Smooth muscle cell of the brain vasculature (primary cell): ENCODE results near the gene HSD11B2.

Source experiments
- DNase-seq: peaks from one replicate; pipeline ENCODE4 v3.0.0-alpha.2; 2012; ENCODE audit warnings: low read depth, low spot score

The HSD11B2 gene

DNA sequence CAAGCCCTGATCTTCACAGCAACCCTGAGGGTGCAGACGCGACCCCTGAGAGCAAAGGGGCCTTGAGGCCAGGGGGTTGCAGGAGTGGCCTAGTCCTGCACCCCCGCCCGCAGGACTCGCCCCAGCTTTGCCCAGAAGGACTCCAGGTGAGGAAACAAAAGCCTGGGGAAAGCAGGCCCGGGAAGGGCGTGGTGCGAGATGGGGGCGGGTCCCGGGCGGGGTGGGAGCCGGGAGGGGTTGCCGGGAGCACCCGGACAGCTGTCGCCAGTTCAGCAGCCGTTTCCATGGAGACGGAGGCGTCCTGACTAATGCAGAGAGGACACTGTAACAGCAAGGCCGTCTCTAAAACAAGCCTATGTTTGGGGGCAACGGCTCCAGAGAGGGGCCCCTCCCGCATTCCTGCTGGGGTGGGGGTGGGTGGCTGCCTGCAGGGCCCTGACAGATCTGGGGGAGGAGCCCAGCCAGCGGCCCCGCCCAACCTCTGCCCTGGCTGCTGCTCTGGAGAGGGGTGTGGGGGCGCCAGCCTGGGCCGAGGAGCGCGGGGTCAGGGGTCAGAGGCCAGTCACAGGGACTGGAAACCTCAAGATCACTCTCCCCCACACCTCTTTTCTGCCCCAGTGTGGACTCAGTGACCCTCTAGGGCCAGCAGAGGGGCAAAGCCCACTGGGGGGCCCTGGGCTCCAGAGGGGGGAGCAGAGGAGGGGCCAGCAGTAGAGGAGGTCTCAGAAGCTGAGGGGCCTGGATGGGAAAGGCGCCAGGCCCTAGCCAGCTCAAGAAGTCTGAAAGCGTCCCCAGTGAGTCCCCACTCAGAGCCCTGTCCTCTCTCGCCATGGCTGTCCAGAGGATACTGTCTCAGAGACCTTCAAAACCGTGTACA lies 34.5 kb upstream of the HSD11B2 start:
- DNase-seq = no peak

DNA sequence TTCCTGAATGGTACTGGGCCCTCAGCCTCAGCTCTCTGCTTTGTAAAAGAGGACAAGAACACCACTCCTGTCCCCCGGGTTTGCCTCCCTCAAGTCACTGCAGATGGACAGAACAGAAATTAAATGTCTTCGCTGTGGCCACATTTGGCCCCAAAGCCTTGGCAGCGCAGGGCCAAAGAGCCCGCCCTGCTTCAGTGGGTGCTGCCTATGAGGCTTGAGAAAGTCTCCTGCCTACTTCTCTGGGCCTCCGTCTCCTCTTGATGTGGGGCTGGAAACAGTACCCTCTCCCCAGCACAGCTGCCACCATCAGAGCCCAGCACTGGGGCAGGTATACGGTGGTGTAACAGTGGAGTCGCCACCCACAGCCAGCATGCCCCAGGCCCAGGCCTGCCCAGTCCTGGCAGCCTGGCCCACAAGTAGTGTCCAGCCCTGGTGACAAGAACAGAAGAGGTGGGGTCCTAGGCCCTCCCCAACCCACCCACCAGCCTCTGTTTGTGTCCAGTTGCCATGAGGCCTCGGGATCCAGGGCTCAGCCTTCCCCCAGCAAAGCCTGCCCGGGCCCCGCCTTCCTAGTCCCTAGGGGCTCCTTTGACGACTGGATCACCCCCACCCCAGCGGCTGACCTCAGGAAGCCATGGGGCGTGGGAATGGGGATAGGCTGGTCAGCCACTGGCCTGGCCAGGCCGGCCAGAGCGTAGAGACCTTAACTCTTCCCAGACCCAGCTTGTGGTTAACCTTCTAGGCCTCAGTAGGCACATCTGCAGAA lies 33.7 kb upstream of the HSD11B2 start:
- no peak for DNase-seq

DNA sequence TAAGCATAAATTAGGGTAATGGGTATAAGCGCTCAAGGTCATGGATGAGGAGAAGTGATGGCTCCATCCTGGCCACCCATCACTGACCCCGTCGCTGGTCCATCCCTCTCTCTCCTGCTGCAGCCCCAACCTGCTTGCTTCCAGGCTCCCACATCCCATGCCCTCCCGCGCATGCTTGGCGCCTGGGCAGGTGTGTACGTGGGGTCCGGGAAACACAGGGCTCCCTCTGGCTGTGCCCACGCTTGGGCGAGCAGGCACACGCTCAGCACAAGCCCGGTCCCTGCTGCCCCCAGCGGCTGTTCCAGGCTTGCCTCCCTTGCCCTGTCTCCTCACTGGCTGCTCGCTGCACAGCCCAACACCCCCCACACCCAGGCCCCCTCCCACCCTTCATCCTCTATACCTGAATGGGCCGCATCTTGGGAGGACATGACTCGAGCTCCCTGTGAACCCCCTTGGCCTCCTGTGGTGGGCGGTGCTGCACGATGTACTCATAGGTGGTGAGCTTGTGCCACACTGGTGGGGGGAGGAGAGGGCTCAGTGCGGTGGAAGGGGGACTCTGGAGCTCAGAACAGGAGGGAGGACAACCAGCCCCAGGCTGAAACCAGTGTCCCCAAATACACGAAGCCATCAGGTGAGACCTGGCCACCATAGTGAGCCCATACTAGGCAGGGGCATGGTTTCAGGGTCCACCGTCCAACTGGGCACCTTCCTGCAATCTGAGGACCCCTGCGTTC lies 32.9 kb upstream of the HSD11B2 start:
- DNase-seq = no peak

DNA sequence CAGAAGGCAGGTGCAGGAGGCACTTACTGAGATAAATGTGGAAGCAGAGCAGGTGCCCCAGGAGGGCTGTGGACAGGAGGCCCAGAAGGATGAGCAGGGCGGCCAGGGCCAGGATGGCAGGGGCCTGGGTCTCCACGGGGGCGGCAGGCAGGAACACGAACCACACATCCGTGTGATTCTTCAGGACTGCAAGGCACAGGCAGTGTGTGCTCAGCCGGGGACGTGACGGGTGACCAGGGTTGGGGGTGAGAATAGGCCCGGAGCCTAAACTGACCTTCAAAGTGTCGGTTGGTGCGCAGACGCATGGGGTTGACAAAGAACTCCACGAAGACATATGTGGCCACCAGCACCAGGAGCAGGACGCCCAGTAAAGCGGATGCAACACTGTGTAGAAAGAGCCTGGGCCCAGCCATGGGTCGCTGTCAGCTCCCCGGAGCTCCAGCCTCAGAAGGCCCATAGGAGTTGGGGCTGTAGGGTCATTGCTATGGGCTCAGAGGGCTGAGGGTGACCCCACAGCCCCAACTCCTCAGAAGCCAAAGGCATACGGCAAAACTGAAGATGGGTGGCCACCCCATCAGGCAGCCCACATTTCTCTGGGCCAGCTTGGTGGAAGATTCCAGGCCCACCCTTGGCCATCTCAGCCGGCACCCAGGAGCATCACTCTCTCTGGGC lies 32.2 kb upstream of the HSD11B2 start:
- DNase-seq = no peak

DNA sequence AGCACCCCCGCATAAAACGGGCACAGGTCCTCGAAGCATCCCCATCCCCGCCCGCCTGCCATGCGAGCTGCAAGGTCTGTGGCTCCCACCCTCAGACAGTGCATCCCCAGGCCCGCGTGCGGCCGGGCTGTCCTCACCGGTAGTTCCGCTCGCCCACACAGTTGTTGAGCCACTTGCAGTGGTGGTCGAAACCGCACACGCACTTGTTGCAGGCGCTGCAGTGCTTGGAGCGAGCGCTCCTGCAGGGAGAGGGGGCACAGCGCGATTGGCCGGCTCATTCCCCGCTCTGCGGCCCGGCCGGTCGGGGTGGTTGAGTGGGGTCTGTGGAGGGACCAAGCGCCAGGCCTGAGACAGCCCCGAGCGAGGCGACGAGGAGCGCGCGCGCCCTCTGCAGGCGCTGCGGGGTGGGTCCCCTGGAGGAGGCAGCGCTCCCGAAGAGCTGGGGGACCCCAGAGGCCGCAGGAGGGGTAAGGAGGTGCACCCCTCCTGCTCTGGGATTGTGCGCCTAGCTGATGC lies 31.6 kb upstream of the HSD11B2 start:
- DNase-seq = no peak

DNA sequence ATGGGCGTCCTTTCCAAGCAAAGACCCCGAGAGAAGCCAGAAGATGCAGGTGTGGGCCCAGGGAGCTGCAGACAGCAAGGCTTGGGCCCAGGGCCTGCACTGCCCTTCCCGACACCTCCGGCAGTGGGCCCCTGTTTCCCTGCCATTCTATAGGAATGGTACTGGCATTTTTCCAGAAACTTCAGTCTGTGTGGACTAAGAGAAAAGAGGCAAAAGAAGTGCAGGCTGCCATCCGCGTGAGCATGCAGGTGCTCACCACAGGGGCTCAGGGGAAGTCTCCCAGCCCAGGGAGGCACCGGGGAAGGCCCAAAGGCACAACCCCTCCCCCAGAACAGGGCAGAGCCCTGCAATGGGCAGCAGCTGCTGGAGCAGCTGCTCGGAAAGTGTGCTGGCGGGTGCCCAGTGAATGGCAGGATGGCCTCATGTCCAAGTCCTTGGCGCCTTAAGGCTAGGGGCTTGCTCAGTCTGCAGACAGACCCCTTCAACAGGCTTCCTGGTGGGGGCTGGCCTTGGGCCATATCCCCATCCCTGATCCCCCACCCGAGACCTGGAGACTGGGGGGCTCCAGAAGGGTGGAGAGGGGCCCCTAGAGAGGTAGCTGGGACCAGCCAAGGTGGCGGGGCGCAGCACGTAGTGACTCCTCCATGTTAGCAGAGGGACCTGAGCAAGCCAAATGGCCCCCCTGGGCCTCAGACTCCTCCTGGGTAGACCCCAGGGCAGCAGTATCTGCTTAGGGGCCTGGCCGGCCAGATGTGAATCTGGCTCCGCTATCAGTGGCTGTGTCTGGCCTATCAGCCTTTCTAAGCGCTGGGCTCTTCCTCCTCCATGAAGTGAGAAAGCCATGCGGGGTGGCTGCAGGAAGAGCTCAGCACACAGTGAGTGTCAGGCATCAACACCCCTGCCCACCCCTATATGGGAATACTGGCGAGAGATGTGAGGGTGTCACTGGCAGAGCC lies 30.9 kb upstream of the HSD11B2 start:
- no peak for DNase-seq

DNA sequence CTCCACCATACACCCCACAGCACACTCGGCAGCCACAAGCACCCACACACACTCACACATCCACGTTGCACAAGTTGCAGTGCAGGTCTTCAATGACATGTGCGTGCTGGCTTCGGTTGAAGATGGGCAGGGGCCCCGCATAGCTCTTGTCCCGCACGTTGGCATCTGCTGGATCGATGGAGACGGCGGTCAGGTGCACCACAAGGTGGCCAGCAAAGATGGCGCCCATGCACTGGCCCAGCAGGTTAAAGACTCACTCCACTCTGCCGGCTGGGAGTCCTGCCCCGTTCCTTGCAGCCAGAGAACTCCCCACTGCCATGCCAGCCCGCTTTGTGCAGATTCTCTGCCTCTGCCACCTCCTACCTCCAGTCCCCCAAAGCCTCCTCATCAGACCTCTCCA lies 30.0 kb upstream of the HSD11B2 start:
- DNase-seq = no peak

DNA sequence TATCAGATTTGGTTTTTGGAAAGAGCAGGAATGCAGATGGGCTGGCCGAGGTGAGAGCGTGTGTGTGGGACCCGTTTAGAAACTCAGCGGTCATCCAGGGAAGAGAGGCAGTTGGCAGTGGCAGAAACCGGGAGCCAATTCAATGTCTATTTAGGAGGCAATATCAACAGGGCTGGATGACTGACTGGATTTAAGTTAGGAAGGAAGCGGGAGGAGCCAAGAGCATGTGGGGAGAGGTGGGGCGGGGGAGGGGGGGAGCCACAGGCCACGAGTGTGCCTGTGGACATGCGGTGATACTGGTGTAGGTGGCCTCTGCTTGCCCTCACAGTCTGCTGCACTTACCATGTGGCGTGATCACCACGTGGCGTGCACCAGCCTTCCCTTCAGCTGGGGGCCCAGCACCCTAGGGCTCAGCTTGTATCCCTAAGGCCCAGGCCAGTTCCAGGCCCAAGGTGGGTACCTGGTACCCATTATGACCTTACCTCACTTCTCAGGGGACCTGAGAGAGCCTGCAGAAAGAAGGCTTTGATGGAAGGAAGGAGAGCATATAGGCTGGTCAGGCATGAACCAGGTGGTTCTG lies 26.9 kb upstream of the HSD11B2 start:
- DNase-seq = no peak

DNA sequence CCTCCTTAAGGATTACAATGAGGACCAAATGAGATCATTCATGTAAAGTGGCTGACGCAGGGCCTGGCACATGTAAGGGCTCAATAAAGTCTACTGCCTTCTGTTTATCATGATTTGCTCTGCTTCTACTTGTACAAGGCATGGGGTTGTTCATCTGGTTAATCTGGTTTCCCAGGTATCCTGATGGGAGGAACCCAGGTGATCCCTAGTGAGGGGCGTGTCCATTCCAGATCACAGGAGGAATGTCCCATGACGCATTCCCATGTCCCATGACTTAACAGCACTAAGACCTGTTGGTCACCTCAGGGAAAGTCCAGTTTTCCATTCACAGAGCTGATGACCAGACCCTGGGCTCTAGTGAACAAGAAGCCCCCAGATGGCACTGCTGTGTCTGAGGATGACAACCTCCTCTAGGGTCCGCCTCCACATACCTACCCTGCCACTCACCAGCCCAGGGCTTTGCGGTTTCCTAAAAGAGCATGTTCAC lies 26.1 kb upstream of the HSD11B2 start:
- no peak for DNase-seq

DNA sequence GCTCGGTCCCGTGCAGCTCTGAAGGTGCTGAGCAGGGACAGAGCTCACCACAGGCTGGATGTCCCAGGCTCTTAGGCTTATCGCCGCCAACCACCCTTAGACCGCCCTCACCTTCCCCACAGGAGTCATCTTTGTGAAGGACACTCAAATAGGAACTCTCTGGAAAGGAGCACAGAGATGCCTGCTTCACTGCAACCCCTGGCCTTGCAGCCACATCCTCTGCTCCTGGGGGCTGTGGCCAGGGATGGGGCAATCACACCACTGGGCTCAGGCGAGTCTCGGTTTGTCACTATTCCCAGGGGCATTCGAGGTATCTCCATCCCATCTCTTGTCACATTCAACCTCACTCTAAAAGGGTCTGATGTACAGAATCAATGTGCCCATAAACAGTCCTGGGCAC lies 25.6 kb upstream of the HSD11B2 start:
- DNase-seq = no peak

DNA sequence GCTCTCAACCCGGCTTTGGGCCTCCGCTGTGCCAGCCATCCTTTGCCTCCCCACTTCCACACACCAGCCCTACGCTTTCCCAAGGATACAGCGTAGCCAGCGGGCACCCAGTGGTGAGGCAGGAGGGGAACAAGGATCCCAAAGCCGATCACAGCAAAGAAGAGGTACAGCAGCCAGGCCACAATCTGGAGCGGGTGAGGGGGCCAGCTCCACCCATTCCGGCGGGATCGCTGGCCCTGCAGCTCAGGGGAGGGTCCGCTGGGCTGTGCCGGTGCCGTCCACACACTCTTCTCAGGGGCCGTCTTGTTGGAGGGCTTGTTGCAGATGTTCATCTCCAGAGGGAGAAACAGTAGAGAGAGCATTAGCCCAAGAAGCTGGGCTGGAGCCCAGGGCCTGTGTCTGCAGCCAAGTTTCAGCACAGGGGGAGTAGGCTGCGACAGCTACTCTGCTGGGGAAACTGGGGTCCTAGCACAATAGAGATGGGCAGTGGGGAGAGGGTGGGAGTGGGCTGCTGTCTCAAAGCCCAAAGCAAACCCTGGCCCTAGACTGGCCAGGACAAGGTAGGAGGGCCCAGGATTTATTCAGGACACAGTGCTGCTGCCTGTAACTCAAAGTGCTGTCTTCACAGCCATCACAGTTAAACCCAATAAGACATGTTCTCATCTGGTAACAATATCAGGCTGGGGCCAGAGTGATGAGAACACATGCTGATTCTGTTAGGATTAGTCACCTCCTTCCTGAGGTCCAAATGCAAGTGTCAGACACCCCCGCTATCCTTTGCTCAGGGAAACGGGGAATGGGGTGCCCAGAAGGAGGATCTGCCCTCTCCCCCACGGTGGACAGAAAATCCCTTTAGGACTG lies 24.6 kb upstream of the HSD11B2 start:
- DNase-seq = peak; percentile 58

DNA sequence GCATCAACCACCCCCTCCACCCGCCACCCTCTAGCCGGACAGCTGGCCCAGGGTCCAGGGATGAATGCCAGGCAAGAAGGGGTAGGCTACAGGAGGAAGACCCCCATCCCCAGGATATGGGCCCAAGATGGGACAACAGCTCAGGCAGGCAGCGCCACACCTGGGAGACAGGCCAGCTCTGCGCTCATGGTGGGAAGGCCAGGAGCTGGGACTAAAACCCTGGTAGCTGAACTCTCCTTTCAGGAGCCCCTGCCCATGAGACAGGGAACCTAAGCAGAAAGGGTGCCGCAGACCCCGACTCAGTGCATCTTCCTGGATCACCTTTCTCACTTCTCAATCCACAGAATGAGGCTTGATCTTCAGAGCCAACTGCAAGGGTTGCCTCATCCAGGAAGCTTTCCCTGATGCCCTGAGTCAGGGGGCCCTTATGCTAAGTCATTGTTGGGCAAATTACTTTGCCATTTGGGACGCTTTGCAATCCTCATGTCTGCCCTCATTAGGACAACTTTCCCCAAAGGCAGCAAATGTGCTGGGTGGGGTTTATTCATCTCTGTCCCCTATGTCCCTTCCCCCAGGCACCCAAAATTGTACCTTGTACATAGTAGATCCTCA lies 23.6 kb upstream of the HSD11B2 start:
- DNase-seq = no peak

DNA sequence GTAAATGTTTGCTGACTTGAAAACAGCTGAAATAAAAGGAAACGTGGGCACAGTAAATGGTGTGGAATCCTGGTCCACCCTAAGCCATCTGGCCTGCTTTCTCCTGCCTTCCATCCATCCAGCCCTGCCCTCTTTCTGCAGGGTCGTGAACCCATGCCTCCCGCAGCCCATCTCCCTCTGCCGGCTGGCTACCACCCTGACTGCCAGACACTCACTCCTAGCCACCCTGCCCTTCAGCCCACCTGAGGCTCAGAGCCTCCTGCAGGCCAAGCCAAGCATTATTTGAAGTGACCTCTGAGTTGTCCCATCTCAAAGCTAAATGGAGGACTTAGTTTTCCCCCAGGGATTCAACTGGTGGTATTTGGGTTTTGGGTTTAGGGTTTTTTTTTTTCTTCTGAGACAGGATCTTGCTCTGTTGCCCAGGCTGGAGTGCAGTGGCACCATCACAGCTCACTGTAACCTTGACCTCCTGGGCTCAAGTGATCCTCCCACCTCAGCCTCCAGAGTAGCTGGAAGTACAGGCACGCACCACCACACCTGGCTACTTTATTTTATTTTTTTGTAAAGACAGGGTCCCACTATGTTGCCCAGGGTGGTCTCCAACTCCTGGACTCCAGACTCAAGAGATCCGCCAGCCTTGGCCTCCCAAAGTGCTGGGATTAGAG lies 23.0 kb upstream of the HSD11B2 start:
- DNase-seq = no peak

DNA sequence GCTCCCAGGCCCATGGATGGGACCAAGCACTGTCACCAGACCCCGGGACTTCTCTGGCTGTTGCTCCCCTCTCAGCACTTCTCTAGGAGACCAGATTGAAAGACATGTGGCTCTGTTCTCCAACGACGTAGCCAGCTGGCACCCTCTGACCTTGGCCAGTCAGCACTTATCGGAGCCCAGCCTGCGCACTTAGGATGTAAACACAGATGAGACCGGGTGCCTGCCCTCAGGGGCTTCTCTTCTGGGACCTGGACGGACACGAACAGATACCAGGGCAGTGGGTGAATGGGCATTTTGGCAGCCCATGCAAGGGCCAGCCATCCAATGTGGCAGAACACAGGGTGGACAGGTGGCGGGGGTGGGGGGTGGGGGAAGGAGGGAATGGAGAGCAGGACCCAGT lies 21.3 kb upstream of the HSD11B2 start:
- no peak for DNase-seq

DNA sequence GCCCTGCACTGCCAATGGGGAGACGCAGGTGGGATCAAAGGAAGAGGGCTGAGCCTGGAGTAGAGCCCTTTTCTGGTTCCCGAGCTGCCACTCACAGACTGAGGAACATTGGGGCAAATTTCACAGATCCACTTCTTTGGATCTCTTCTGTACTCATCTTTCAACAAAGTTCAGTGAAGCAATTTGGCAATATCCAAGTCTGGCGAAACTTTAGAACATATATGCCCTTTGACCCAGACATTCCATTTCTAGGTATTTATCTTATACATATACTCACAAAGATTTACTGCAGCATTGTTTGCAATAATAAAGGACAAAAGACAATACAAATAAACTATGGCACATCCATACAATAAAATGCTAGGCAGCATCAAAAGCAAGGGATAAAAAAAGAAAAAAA lies 19.6 kb upstream of the HSD11B2 start:
- DNase-seq = no peak

DNA sequence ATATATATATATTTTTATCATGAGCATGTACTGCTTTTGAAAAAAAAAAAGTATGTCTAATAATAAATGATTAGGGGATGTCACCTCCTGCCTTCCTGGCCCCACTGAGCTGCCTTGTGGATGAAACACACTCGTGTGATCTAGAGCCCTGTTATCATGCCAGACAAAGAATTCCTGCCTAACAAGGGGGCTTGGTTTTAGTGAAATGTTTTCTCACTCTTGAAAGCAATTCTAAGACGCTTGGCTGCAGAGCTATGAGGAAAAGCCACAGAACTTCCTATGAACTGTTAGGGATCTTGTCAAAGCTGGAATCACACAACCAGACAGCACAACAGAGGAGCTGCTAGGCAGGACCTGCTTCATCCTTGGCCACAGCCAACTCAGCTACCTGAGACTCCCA lies 18.6 kb upstream of the HSD11B2 start:
- DNase-seq = no peak

DNA sequence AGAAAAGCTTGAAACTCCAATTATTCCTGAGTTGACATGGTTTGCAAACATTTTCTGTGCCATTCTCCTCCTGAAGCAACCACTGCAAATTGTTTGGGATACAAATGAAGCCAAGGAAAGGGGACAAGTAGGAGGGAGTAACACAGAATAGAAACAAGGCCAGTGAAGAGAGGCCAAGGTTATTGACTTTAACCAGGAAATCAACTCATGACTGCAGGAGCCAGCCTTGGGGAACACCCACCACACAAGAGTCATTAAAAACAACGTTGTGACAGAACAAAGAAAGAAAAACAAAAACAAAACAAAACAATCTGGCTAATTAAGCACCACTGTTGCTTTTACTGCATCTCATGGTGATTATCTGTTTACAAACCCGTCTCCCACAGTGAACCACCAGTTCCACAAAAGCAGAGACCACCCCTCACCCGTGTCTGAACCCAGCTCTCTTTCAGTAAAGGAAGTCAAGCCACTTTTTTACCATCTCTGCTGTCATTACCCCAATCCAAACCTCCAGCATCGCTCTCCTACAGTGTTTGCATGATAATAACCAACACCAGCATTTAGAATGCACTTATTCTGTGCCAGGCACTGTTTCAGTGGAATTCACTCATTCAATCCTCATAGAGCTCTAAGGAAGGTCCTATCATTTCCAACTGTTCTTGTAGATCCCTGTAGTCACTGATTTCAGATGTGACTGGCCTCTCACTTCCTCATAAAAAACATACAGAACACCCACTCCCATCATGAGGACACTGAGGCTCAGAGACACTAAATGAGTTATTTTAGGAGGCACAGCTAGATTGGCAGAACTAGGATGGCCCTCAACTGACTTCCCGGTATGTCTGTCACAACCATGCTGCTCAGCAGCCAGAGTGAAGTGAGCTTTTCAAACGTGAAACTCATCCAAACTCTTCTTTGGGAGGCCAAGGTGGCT lies 16.7 kb upstream of the HSD11B2 start:
- DNase-seq = no peak
